HG02759 (cell line): ENCODE measurements around the gene HEATR5A.
"Not testable (repeated sequence)": the region's sequence is repeated elsewhere in the genome, so short reads cannot be mapped to it uniquely, and the experiment has no call there.

ENCODE experiments used
- ATAC-seq: cut with Tn5 transposase; IDR thresholded peaks from one replicate; pipeline ENCODE4 v1.9.1; 2021; ENCODE audit warnings: mild to moderate bottlenecking, moderate library complexity; ENCODE audit not compliant: unreplicated experiment

Gene HEATR5A

DNA sequence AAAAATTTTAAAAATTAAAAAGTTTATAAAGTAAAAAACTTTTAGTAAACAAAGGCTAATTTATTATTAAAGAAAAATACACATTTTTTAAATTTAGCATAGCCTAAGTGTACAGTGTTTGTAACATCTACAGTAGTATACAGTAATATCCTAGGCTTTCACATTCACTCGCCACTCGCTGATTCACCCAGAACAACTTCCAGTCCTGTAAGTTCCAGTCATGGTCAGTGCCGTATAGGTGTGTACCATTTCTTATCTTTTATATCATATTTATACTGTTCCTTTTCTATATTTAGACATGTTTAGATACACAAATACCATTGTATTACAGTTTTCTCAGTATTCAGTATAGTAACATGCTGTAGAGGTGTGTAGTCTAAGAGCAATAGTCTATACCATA, 28.9 kb downstream of the HEATR5A start:
- ATAC-seq = no peak

DNA sequence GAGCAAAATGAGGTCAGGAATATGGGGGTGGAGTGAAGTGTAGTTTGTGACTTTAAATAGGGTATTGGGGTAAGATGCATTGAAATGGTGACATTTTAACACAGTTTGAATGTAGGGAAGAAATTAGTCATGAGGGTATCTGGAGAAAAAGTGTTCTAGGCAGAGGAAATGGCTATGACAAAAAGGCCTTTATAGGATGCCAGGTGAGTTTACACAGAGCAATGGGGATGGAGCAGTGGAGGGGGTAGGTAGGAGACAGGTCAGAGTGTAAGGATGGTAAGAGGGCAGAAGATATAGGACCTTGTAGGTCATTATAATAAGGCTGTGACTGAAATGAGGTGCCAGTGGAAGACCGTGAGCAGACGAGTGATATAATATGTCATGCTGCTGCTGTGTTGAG, 30.4 kb downstream of the HEATR5A start:
- ATAC-seq = no peak

DNA sequence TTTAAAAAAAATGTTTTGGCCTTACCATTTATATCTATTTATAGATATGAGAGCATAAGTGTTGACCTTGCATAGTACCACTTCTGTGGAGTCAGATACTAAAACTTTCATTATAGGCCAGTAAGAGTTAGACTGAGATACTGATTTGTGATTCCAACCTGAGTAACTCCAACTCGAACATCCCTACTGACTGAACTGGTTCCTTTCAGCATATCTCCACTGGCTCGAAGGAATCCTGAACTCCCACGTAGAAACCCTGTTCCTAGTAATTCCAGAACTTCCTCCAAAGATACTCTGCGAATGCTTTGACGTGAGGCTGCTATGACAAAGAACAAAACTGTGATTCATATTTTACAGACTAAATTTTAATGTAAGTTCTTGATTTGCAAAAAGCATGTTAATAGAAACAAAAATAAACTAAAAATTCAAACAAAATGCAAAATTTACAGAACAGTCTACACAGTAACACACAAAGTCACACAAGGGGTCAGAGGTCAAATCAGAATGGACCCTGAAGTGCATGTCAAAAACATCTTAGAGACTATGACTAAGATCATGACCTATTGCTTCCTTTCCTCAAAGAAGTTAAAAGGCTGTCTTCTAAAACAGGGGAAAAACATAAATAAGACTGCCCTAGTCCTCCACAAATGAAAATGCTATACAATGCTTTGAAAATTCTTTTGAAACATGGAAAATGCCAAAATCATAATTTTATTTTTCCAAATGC, 31.5 kb downstream of the HEATR5A start:
- peak; percentile 48 for ATAC-seq

DNA sequence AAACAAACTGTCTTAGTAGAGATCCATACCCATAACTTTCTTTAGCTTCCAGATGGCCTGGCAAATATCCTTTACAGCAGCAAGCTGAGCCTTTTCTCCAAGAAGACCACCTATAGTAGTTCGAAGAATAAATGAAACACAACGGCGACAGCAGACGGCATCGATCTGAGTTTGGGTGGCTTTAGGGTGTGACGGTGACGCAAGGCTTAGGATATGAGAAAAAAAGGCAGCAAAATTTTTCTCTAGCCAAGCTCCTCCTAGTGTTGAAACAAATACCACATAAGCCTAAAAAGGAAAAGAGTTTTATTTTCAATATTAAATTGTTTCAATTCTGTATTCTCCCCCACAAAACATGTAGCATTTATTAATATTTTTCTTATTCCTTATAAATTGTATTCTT, 33.3 kb downstream of the HEATR5A start:
- ATAC-seq = no peak

DNA sequence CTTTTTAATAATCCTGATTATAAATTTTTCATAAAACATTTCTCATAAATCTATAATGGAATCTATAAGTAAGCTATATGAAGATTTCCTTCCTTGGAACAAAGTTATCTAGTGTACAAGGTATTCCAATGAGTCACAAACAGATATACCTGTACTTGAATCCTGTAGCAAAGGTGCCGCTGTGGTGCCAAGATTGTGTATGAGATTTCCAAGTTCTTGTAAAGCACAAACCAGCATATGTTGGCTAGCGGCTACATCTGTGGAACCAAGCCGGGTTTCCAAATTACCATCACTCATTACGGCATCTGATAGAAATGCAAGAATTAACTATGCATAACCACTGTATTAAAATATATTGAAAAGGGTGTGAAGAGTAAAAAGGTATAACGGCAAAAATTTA, 34.1 kb downstream of the HEATR5A start:
- ATAC-seq = no peak

DNA sequence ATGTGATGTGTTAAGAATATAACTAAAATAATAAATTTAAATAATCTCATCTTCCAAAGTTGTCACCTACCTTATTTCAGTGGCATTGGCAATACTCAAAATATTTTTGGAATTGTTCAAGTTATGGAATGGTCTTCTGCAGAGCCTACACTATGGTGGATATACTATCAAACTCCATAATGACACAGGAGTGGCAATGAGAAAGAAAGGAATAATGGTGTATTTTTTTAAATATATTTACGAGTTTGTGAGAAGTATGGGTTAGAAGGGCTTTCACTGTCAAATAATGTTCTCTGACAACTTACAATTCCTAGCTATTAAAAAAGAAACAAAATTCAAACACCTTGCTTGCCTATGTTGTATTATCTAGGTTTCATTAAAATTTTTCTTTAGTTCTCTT, 38.1 kb downstream of the HEATR5A start:
- ATAC-seq = no peak

DNA sequence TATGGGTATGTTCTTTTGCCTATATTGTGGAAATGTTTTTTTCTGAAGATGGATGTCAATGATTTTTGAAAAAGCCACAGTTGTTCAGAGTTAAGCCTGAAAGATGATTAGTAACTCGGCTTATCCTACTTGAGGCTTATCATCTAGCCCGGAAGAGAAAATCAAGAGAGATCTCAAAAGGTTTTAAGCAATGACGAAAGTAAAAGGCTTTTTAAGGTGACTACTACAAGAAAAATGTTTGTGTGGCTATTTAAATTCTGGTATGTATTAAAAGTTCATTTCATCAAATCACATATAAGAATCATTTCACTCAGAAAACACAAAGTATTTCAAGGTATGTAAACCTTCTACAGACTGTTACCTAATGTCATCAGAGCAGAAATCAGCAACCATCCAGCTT, 40.2 kb downstream of the HEATR5A start:
- ATAC-seq = no peak

DNA sequence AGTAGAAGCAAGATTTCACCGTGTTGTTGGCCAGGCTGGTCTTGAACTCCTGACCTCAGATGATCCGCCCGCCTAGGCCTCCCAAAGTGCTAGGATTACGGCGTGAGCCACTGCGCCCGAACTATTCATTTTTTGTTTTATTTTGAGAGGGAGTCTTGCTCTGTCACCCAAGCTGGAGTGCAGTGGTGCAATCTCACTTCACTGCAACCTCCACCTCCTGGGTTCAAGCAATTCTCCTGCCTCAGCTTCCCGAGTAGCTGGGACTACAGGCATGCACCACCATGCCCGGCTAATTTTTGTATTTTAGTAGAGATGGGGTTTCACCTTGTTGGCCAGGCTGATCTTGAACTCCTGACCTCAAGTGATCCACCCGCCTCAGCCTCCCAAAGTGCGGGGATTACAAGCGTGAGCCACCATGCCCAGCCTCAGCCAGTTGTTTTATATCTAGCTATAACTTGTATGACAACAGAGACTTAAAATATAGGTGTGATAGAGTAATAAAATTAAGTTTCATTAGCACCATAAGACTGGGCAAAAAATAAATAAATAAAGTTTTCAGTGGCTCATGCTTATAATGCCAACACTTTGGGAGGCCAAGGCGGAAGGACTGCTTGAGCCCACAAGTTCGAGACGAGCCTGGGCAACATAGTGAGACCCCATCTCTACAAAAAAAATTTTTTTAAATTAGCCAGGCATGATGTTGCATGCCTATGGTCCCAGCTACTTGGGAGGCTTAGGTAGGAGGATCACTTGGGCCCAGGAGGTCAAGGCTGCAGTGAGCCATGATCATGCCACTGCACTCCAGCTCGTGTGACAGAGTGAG, 41.0 kb downstream of the HEATR5A start:
- not testable (repeated sequence) for ATAC-seq

DNA sequence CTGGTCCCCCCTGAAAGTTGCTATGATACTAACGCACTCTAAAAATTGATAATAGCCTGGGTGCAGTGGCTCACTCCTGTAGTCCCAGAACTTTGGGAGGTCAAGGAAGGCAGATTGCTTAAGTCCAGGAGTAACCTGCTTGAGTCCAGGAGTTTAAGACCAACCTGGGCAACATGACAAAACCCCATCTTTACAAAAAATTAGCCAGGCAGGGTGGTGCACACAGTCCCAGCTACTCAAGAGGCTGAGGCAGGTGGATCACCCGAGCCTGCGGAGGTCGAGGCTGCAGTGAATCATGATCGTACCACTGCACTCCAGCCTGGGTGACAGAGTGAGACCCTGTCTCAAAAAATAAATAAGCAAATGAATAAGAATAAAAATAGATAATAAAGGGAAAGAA, 42.9 kb downstream of the HEATR5A start:
- no peak for ATAC-seq

DNA sequence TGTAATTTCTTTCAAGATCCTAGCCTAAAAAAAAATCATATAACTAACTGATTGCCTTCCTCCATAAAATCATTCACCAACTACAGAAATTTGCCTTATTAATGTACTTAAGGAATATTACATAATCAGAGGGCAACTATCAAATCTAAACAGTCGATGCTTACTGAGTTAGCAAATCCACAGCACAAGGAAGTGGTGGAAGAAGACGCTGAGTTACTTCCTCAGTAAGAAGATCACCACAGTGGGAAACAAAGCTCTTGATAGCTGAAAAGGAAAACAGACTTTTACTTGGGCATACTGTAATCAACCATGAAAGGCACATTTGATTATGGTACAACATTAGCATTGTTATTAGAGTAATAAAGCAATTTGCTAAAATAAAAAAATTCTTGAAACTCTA, 48.7 kb downstream of the HEATR5A start:
- no peak for ATAC-seq

DNA sequence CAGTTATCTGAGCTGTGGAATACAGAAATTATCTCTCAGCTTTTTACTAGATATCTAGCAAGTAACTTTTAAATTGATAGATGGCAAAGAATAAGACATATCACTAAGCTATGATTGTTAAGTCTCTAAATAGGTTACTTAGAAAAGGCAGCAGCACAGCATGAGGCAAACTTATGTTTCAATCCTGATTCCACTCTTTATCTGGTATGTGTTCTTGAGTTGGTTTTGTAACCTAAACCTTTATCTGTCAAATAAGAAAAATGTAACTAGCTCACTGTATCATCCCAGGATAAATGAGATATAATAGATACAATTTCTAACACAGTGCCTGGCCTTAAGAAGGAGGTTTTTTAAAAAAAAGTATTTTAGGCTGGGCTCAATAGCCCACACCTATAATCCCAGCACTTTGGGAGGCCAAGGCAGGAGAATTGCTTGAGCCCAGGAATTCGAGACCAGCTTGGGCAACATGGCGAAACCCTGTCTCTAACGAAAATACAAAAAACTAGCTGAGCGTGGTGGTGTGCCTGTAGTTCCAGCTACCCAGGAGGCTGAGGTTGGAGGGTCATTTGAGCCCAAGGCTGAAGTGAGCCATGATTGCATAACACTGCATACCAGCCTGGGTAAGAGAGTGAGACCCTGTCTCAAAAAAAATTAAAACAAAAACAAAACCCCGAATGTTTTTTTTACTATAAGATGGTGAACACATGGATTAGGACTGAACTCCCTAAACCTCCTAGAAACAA, 56.8 kb downstream of the HEATR5A start:
- no peak for ATAC-seq

DNA sequence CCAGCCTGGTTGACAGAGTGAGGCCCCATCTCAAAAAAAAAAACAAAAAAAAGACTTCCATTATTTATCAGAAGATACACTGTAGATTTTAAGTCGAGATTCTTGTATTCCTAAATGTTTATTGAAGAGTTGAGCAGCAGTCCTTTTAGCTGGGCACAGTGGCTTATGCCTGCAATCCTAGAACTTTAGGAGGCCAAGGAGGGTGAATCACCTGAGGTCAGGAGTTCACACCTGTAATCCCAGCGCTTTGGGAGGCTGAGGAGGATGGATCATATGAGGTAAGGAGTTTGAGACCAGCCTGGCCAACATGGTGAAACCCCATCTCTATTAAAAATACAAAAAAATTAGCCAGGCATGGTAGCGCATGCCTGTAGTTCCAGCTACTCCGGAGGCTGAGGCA, 57.6 kb downstream of the HEATR5A start:
- ATAC-seq = no peak

DNA sequence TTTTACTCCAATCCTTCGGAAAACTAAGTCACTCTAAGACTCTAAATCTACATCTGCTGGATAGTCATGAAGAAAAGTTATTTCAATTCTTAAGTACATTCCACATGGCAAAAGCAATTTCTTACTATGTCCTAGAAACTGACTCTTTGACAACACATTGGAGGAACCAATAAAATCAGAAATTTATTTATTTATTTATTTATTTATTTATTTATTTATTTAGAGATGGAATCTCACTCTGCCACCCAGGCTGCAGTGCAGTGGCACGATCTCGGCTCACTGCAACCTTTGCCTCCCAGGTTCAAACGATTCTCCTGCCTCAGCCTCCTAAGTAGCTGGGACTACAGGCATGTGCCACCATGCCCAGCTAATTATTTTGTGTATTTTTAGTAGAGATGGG, 58.6 kb downstream of the HEATR5A start:
- ATAC-seq = not testable (repeated sequence)

DNA sequence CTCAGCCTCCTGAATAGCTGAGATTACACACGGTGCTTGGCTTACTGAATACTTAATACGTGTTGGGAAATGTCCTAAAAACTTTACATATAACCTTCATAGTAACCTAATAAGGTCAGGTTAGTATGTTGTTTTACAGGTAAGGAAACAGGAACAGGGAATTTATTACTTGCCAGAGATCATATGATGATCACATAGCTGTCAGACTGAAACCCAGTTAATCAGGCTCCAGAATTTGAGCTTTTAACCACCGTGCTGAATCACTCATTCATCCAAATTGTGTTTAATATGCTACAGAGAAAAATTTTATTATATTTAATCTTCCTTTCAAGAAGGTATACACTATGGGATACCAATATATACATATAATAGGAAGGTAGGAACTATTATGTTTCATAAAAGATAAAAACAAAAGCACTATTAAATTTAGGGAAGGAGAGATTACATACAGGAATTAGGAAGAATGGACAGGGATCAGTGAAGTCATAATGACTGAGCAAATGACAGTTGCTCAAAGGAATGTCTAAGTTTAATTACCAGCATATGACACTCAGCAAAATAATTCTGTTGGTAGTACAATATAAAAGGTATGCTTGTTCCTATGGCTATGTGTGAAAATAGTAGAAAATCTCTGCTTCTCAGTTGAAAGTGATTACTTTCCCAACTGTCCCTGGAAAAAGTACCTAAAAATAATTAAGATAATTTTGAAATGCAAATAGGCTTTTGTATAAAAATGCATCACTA, 59.3 kb downstream of the HEATR5A start:
- no peak for ATAC-seq

DNA sequence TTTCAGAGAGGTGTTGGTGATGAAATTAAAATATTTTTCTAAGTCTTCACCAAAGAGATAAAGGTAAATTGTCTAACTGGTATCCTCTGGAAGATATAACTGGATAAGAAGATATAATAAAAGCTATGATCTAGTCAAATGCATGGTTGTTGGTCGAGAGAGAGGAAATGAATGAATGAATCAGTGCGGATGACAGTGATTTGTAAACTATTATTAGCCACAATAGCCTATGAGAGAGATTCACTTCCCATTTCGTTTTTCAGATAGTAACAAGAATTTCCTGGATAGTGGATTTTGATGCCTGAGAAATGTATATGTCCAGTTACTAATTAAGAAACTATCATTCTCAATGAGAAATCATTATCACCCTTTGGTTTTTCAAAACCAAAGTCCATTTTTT, 63.1 kb downstream of the HEATR5A start:
- no peak for ATAC-seq

DNA sequence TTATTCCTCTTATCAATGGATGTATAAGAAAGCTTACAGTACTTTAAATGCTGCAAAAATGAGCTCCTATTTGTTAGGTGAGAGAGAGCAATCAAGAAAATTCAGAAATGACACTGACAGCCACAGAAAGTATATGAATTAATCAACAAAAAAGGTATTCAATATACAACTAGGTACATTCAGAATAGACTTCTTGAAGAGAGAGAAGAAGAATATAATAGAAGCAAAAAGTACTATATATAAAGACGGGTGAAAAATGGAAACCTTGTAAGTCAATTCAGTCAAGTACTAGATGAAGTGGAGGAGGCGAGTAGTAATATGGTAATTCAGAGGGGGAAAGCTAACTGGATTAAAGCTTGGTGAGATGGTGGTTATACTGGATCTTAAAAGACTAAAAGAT, 74.3 kb downstream of the HEATR5A start:
- ATAC-seq = no peak

DNA sequence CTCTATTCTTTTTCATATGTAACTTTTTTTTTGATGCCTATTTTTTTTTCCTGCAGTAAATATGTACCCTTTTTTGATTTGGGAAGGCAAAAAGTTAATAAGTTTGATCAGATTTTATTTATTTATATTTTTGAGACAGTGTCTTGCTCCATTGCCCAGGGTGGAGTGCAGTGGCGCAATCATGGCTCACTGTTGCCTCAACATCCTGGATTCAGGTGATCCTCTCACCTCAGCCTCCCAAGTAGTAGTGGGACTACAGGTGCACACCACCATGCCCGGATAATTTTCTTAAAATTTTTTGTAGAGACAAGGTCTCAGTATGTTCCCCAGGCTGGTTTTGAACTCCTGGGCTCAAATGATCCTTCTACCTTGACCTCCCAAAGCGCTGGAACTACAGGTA, 79.1 kb downstream of the HEATR5A start:
- ATAC-seq = no peak

DNA sequence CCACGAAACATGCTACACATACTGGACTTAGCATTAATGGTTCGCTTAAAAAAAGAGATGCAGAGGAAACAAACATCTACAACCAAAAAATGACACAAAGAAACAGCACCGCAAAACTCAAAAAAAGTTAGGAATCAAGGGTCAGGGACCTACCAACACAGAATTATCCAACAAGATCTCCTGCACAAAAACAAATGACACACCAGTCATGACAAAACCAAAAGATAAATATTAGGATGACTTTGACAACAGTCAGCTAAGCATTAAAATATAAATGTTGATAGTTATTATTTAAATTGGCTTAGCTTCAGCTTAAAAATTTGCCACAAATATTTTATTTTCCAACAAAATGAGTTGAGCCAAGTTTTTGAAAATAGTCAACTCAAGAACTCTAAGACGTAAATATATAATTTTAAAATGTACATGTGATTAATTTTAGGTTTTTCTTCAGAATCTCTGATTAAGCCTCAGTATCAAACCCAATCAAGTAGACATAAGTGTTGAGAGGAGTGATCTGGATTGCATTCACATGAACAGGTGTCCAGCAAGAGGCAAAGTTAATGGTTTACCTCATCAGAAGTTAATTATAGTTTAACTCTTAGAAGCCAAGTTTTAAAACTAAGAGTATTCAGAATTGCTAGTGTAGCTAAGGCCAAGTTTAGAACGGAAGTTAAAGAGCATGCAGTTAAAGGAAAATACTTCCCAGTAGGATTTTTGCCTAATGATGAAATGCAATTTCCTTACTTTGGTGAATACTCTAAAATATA, 79.9 kb downstream of the HEATR5A start:
- no peak for ATAC-seq

DNA sequence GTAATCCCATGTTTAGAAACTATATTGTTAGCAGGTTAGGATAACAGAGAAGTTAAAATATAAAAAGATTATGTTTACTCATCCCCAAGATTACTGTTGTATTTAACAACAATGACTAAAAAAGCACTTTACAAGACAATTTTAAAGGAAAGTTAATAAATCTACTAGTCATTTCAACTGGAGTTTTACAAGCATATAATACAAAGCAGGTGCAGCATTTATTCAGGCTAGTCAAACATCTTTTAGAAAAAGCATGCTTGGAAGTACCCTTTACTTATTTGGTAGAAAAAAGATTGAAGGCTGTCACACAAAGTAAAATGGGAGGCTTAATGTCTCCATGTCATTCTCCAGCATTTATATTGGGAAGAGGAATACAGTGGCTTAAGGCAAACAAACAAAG, 80.6 kb downstream of the HEATR5A start:
- ATAC-seq = no peak

DNA sequence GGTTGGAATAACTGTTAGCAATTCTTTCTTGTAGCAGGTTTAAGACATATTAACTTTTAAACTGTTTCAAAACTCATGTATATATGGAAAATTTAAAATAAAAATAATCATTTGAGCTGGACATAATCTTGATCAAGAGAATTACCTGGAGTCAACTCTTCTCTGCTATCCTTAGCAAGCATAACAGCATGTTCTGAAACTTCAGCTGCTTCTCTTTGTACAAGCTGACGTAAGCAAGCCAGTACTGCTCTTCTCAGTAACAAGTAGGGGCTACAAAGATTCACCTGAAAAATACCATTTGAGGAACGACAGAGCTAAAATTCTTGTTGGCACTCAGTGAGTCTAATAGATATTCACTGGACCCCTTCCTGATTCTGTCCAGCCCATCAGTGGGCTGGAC, 83.0 kb downstream of the HEATR5A start:
- ATAC-seq = no peak
